ENCODE measurements around the gene RNF212B.
"Not testable (repeated sequence)": the region's sequence is repeated elsewhere in the genome, so short reads cannot be mapped to it uniquely, and the experiment has no call there.

The RNF212B gene

GRCh38 chr14:23275412-23275811 is 37.7 kb downstream of the RNF212B start:
- Histone ChIP-seq H3K27ac (ENCODE audit: low read depth, low read length) (no peak overlapping the region), H3K4me1 (ENCODE audit: control insufficient read depth, low read length) (0 out of 2 replicates have a peak, but pooled peaks cover 3% of the 10 kb centered on the region), H3F3A (ENCODE audit: control insufficient read depth, insufficient read depth) (0 out of 2 replicates have a peak, but pooled peaks cover 3% of the 10 kb centered on the region), H3K27me3 (ENCODE audit: control insufficient read depth, low read length) (no peaks in the 10 kb centered on the region), H3K79me2 (ENCODE audit: control insufficient read depth, low read length) (no peaks in the 10 kb centered on the region), H3K9me3 (ENCODE audit: control insufficient read depth, insufficient read depth, low read length) (no peaks in the 10 kb centered on the region), H3K4me2 (ENCODE audit: low read length) (no peak overlapping the region), H3K9me2 (replicated peaks; ENCODE audit: control insufficient read depth, low read length) (no peaks in the 10 kb centered on the region), H3K36me3 (ENCODE audit: control insufficient read depth, low read length) (no peaks in the 10 kb centered on the region), H3K4me3 (ENCODE audit: low read length) (no peak overlapping the region), H4K20me1 (ENCODE audit: control insufficient read depth, insufficient read depth, low read depth, low read length) (no peaks in the 10 kb centered on the region)
- TF ChIP-seq CTCF (IDR thresholded peaks at IDR 0.05; ENCODE audit: low read depth, low read length, poor library complexity, severe bottlenecking), result no peak
- TF ChIP-seq EZH2phosphoT487 (IDR thresholded peaks at IDR 0.05; ENCODE audit: borderline replicate concordance, low read length), result no peak

GRCh38 chr14:23277189-23277588 is 39.5 kb downstream of the RNF212B start:
- H3K4me3 ChIP-seq (ENCODE audit: low read length), result no peak overlapping the region
- H3K27ac ChIP-seq (ENCODE audit: low read depth, low read length), result no peak overlapping the region
- no peaks in the 10 kb centered on the region for H3K9me3 ChIP-seq (ENCODE audit: control insufficient read depth, insufficient read depth, low read length)
- no peak for TF ChIP-seq EZH2phosphoT487 (IDR thresholded peaks at IDR 0.05; ENCODE audit: borderline replicate concordance, low read length)
- no peaks in the 10 kb centered on the region for H3K9me2 ChIP-seq (replicated peaks; ENCODE audit: control insufficient read depth, low read length)
- 0 out of 2 replicates have a peak, but pooled peaks cover under 1% of the 10 kb centered on the region for H3K36me3 ChIP-seq (ENCODE audit: control insufficient read depth, low read length)
- H3K27me3 ChIP-seq (ENCODE audit: control insufficient read depth, low read length), result no peaks in the 10 kb centered on the region
- H3F3A ChIP-seq (ENCODE audit: control insufficient read depth, insufficient read depth), result 0 out of 2 replicates have a peak, but pooled peaks cover 3% of the 10 kb centered on the region
- H3K79me2 ChIP-seq (ENCODE audit: control insufficient read depth, low read length), result no peaks in the 10 kb centered on the region
- 0 out of 2 replicates have a peak, but pooled peaks cover 3% of the 10 kb centered on the region for H3K4me1 ChIP-seq (ENCODE audit: control insufficient read depth, low read length)
- no peaks in the 10 kb centered on the region for H4K20me1 ChIP-seq (ENCODE audit: control insufficient read depth, insufficient read depth, low read depth, low read length)
- no peak overlapping the region for H3K4me2 ChIP-seq (ENCODE audit: low read length)

GRCh38 chr14:23277928-23278327 is 40.2 kb downstream of the RNF212B start:
- not testable (repeated sequence) for H3F3A ChIP-seq (ENCODE audit: control insufficient read depth, insufficient read depth); H3K9me3 ChIP-seq (ENCODE audit: control insufficient read depth, insufficient read depth, low read length); H3K4me2 ChIP-seq (ENCODE audit: low read length); H3K36me3 ChIP-seq (ENCODE audit: control insufficient read depth, low read length); H3K79me2 ChIP-seq (ENCODE audit: control insufficient read depth, low read length); H3K9me2 ChIP-seq (replicated peaks; ENCODE audit: control insufficient read depth, low read length); H4K20me1 ChIP-seq (ENCODE audit: control insufficient read depth, insufficient read depth, low read depth, low read length); H3K27ac ChIP-seq (ENCODE audit: low read depth, low read length); H3K4me1 ChIP-seq (ENCODE audit: control insufficient read depth, low read length); H3K27me3 ChIP-seq (ENCODE audit: control insufficient read depth, low read length); H3K4me3 ChIP-seq (ENCODE audit: low read length)

- H3K4me3 ChIP-seq (ENCODE audit: low read length), result no peak overlapping the region
- no peaks in the 10 kb centered on the region for H4K20me1 ChIP-seq (ENCODE audit: control insufficient read depth, insufficient read depth, low read depth, low read length)
- H3K27ac ChIP-seq (ENCODE audit: low read depth, low read length), result no peak overlapping the region
- H3K4me1 ChIP-seq (ENCODE audit: control insufficient read depth, low read length), result peaks cover 11% of the 10 kb centered on the region
- H3F3A ChIP-seq (ENCODE audit: control insufficient read depth, insufficient read depth), result no peaks in the 10 kb centered on the region
- H3K79me2 ChIP-seq (ENCODE audit: control insufficient read depth, low read length), result peaks cover 21% of the 10 kb centered on the region
- peaks cover 15% of the 10 kb centered on the region for H3K36me3 ChIP-seq (ENCODE audit: control insufficient read depth, low read length)
- H3K4me2 ChIP-seq (ENCODE audit: low read length), result no peak overlapping the region
- H3K9me3 ChIP-seq (ENCODE audit: control insufficient read depth, insufficient read depth, low read length), result no peaks in the 10 kb centered on the region
- H3K9me2 ChIP-seq (replicated peaks; ENCODE audit: control insufficient read depth, low read length), result no peaks in the 10 kb centered on the region
- no peak for TF ChIP-seq CTCF (IDR thresholded peaks at IDR 0.05; ENCODE audit: low read depth, low read length, poor library complexity, severe bottlenecking)
- TF ChIP-seq EZH2phosphoT487 (IDR thresholded peaks at IDR 0.05; ENCODE audit: borderline replicate concordance, low read length), result no peak
- H3K27me3 ChIP-seq (ENCODE audit: control insufficient read depth, low read length), result no peaks in the 10 kb centered on the region
Measured at GRCh38 chr14:23281247-23281646, 43.5 kb downstream of the RNF212B start.

Measured in DOHH2 (cell line).